ENCODE results near the gene EEF1AKMT3. TPM values are rescaled to one million over a fixed set of nuclear protein-coding genes. Genes with fewer than 3 reads are reported as not detected.
"Not testable (repeated sequence)": the region's sequence is repeated elsewhere in the genome, so short reads cannot be mapped to it uniquely, and the experiment has no call there.

The EEF1AKMT3 gene
- total RNA-seq, 2 experiments from 2014 or later, result 3.8 to 4.1 TPM

DNA sequence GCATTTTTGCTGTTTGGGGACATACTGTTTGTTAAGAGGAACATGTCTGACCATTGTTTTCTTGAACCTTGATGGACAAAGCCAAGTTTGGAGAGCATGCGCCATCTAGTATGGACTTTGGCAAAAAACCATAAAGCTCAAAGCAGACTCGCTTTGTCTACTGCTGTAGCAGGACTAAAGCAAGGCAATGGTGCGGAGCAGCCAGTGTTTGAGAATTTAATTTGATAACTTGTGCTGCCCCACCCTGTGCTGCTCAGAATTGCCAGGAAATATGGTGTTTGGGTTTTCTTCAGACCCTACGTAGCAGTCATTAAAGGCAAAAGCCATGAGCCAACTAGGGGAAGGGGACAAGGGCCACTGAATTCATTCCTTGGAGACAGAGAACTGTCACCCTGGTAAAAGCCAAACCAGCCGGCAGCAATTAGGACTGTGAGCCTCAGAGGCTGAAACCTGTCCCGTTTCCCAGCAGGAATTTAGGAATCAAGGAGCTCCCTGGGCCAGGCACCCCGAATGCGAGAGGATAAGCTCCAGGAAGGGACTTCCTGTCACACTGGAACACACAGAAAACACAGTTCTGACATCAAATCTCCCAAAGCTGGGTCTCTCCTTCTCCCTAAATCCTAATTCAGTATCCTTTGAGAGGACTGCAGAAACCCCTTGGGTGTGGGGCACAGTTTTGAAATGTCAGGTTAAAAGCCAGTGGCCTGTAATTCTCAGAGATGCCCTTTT lies 45.0 kb downstream of the EEF1AKMT3 start:
- Mint-ChIP-seq H3K4me1 (no peaks in the 10 kb centered on the region), H3K4me3 (no peak overlapping the region), H3K27me3 (no peaks in the 10 kb centered on the region), H3K9me3 (no peaks in the 10 kb centered on the region), H3K27ac (no peak overlapping the region), H3K36me3 (peaks cover 7% of the 10 kb centered on the region)
- DNase-seq (no peak), ATAC-seq (ENCODE audit: low read depth) (no peak)
- POLR2A ChIA-PET, result no interaction called here

DNA sequence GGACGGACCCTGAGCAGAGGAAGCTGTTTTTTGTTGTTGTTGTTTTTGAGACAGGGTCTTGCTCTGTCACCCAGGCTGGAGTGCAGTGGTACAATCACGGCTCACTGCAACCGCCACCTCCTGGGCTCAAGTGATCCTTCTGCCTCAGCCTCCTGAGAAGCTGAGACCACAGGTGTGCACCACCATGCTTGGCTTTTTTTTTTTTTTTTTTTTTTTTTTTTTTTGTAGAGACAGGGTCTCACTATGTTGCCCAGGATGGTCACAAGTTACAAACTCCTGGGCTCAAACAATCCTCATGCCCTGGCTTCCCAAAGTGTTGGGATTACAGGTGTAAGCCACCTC lies 45.5 kb downstream of the EEF1AKMT3 start:
- POLR2A ChIA-PET, result interaction anchor here (1.1 kb wide), 1 partner anchor 348 kb away, joined by 3 read pairs; no protein-coding TSS in a partner anchor
- not testable (repeated sequence) for H3K27me3 Mint-ChIP-seq; DNase-seq; H3K27ac Mint-ChIP-seq; ATAC-seq (ENCODE audit: low read depth); H3K36me3 Mint-ChIP-seq; H3K4me3 Mint-ChIP-seq; H3K9me3 Mint-ChIP-seq; H3K4me1 Mint-ChIP-seq

DNA sequence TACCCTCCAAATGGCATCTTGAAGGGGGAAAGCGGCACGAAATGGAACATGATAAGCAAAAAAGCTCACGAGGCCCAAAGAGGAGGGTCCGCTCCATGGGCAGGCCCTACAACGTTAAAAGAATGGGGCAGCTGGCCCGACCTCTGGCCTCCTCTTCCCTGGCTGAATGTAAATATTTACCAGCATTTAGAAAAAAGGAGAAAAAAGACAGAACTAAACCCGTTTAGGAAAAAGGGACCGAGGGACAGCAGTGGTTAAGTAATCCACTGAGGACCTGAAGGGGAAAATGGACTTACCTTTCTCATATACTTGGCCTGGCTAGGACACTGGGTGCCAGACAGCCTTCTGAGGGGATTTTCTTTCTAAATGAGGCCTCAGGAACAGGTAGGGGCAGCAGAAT lies 47.7 kb downstream of the EEF1AKMT3 start:
- H3K27ac Mint-ChIP-seq; POLR2A ChIA-PET; ATAC-seq (ENCODE audit: low read depth); H3K4me1 Mint-ChIP-seq; H3K9me3 Mint-ChIP-seq; DNase-seq; H3K27me3 Mint-ChIP-seq; H3K4me3 Mint-ChIP-seq: not testable (repeated sequence)
- peaks cover 13% of the 10 kb centered on the region for H3K36me3 Mint-ChIP-seq

DNA sequence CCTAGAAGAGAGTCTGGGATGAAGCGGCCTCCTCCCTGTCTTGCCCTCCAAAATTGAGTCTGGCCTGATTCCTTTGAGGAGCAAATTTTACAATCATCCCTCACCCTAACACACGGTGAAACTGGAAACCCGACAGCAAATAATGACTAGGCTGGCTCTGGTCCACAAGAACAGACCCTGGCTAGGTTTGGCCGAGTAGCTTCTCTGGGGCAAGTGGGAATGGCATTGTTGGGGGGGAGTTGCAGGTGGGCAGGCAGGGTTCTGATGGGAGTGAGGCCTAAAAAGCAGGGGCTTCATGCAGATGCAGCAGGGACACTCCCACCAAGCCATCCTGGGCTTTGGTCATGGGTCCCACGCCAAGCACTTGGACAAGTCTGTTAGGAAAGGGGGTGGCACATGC lies 48.6 kb downstream of the EEF1AKMT3 start:
- ATAC-seq (ENCODE audit: low read depth); H3K4me1 Mint-ChIP-seq; H3K27ac Mint-ChIP-seq; H3K27me3 Mint-ChIP-seq; POLR2A ChIA-PET; H3K9me3 Mint-ChIP-seq; DNase-seq; H3K4me3 Mint-ChIP-seq: not testable (repeated sequence)
- peaks cover 17% of the 10 kb centered on the region for H3K36me3 Mint-ChIP-seq

DNA sequence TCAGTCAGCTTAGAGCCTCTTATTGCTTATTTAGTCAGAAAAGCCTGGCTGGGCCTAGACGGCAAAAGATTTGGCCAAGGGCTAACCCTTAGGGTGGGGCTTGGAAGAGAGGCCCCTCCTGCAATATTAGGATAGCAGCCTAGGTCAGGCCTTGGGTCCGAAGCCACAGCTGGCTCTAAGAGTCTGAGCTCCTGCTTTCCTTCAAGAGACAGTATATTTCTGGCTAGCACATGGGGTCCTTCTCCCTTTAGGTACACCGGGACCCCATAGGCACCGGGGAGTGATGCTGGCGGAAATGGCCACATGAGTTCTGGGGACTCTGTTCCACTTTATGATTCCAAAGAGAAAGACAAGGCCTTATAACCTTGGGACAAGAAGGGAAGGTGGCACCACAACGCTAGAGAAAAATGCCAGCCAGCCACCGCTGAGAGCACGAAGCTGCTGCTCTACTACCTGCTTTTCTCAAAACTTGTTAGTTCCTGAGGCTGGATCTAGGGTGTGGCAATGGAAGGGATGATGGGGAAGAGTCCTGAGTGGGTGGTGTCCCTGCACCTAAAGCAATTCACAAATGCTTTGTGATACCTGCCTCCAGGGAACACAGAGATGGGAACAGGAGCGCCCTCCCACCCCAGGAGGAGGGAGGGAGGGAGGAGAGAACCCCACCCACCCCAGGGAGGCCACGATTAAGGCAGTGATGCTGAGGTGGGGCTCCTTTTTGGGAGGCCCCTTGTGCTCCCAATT lies 49.2 kb downstream of the EEF1AKMT3 start:
- Mint-ChIP-seq H3K4me3 (no peak overlapping the region), H3K4me1 (no peaks in the 10 kb centered on the region), H3K9me3 (no peaks in the 10 kb centered on the region), H3K27me3 (no peaks in the 10 kb centered on the region), H3K27ac (peak overlapping the region; percentile 42), H3K36me3 (peaks cover 17% of the 10 kb centered on the region)
- POLR2A ChIA-PET, result no interaction called here
- DNase-seq (no peak), ATAC-seq (ENCODE audit: low read depth) (no peak)

DNA sequence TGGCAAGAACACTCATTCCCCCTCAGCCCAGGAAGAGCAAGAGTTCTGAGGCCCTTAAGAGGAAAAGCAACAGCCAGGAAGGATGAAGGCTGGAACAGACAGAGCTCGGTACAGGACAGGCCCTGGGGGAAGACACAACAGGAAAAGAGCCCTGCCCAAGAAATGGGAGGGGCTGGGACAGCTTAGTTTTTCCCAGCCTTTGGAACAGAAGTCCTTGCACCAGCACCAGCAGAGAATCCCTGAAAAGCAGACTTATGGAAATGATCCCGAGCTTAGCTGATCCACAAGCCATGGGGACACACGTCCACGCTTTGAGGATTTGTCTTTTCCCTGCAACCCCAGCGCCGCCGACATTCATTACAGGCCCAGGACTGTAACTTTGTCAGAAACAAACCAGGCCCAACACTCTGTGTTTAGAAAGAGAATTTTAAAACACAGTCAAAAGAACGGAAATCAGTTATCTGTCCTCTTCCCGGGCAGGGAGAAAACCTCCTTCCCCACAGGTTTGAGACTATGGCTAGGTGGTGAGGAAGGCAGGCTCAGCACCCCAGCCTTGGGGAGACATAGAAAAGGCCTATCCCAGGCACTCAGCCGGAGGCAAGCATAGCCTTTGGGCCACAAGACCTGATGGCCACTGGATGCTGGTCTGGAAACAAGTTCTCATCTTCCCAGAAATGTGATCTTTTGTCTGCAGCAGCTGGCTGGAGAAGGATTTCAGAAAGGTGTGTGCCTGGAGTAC lies 50.1 kb downstream of the EEF1AKMT3 start:
- ATAC-seq (ENCODE audit: low read depth) (no peak), DNase-seq (no peak)
- Mint-ChIP-seq H3K27me3 (no peaks in the 10 kb centered on the region), H3K9me3 (no peaks in the 10 kb centered on the region), H3K4me3 (no peak overlapping the region), H3K36me3 (peaks cover 17% of the 10 kb centered on the region), H3K27ac (no peak overlapping the region), H3K4me1 (no peaks in the 10 kb centered on the region)
- POLR2A ChIA-PET, result no interaction called here

DNA sequence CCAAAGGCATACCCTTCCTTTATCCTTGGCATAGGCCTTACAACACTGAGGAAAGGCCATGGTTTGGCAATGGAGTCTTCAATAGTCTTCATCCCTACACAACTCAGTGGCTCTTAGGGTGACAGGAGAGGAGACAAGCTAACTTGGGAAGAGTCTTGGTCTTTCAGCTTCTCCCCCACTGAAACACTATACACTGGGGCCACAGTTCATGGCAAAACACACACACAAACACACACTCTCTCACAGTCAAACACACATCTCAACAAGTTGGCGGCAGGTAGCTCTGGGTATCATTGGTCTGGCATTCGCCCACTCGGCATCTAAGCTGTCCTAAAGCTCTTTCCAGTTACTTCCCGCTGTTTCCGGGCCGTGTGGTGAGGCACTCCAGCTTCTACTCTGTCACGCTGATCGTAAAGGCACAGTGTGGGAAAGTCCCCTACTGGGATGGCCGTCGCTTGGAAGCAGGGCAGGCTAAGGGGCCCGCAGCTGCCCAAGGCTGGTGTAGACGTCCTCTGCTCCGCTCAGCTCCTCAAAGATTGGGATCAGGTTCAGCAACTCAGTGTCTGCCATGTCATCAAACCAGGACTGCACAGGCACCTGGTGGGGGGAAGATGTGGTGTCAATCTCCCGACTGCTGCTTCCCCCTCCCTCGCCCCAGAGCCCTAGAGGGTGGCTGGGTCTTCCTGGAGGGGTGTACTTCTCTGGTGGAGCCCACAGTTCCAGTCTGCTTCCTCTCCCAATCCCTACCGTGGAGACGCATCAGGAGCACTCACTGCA lies 50.9 kb downstream of the EEF1AKMT3 start:
- no peak for ATAC-seq (ENCODE audit: low read depth)
- POLR2A ChIA-PET, result interaction anchor here (1.3 kb wide), 1 partner anchor 73 kb away, joined by 3 read pairs; no protein-coding TSS in a partner anchor
- Mint-ChIP-seq H3K4me1 (no peaks in the 10 kb centered on the region), H3K27ac (no peak overlapping the region), H3K4me3 (no peak overlapping the region), H3K27me3 (no peaks in the 10 kb centered on the region), H3K36me3 (peaks cover 17% of the 10 kb centered on the region), H3K9me3 (no peaks in the 10 kb centered on the region)
- DNase-seq, result no peak

DNA sequence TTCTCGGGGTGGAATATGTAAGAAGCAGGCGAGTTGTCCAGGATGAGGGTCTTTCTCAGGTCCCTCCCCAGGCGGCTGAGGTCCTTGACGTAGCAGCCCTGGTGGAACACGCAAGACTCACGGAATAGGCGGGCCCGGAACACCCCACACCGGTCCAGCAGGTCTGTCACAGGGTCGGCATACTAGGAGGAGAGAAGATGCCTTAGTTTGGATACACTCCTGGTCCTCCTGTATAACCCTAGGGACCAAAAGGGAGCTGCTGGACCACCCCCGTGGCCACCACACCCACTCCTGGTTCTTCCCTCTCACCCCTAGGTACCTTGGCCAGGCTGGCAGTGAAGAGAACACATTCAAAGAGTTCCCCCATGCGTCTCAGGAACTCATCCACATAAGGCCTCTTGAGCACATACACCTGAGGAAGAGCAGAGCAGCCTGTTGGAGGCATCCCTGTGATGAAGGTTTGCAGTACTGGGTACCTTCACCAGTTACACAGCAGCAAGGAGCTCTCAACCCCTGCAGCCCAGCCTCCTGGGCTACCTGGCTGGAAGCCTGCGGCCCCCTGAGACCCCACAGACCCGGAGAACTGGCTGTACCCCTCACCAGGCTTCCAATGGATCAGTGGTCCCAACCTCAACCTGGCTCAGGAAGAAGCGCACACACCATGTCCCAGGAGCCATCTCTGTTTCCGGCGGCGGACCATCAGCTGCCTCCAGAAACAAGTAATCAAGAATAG lies 51.7 kb downstream of the EEF1AKMT3 start:
- DNase-seq (no peak), ATAC-seq (ENCODE audit: low read depth) (no peak)
- Mint-ChIP-seq H3K4me3 (no peak overlapping the region), H3K9me3 (no peaks in the 10 kb centered on the region), H3K36me3 (peaks cover 10% of the 10 kb centered on the region), H3K4me1 (no peaks in the 10 kb centered on the region), H3K27me3 (no peaks in the 10 kb centered on the region), H3K27ac (no peak overlapping the region)
- POLR2A ChIA-PET, result interaction anchor here (1.3 kb wide), 1 partner anchor 73 kb away, joined by 3 read pairs; no protein-coding TSS in a partner anchor

DNA sequence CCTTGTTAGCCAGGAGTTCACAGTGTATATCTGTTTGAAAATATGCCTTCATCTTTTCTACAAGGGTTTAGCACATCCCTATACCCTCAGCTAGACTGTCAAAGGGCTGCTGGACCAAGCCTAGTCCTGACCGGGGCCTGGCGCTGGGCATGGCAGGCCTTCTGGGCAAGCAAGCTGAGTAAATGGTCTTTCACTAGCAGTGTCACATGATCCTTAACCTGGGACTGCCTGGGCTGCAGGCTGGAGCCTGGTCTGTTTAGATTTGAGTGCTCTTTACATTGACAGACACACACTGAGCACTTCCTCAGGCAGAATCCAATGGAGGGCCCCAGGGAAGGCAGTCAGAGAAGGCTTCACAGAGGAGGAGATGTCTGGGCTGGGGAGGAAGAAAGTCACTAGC lies 53.0 kb downstream of the EEF1AKMT3 start:
- POLR2A ChIA-PET, result no interaction called here
- H3K36me3 Mint-ChIP-seq, result peaks cover 12% of the 10 kb centered on the region
- no peaks in the 10 kb centered on the region for H3K9me3 Mint-ChIP-seq
- H3K27me3 Mint-ChIP-seq, result no peaks in the 10 kb centered on the region
- DNase-seq (no peak), ATAC-seq (ENCODE audit: low read depth) (no peak)
- H3K4me1 Mint-ChIP-seq, result peaks cover 2% of the 10 kb centered on the region
- H3K4me3 Mint-ChIP-seq, result no peak overlapping the region
- H3K27ac Mint-ChIP-seq, result no peak overlapping the region

DNA sequence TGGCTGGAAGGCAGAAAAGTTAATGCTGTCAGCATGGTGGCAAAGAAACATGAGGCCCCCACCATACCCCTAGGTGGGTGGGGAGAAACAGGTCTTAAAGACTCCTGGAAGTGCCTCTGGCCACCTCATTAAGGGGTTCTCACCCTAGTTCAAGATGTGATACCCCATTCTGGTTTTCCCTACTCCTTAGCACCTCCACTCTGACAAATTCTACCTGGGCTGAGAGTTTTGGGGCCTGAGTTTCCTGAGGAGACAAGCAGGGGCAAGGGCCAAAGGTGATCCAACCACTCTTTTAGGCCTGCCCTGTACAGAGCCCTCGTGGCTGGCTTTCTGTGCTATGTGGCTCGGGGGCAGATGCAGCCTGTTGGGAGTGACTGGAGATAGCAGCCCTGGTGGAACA lies 54.0 kb downstream of the EEF1AKMT3 start:
- H3K9me3 Mint-ChIP-seq, result no peaks in the 10 kb centered on the region
- ATAC-seq (ENCODE audit: low read depth) (no peak), DNase-seq (no peak)
- H3K27ac Mint-ChIP-seq, result no peak overlapping the region
- peaks cover 12% of the 10 kb centered on the region for H3K36me3 Mint-ChIP-seq
- H3K27me3 Mint-ChIP-seq, result no peaks in the 10 kb centered on the region
- H3K4me3 Mint-ChIP-seq, result no peak overlapping the region
- peaks cover 3% of the 10 kb centered on the region for H3K4me1 Mint-ChIP-seq
- POLR2A ChIA-PET, result interaction anchor here (0.5 kb wide), 1 partner anchor 36 kb away, joined by 6 read pairs; no protein-coding TSS in a partner anchor

DNA sequence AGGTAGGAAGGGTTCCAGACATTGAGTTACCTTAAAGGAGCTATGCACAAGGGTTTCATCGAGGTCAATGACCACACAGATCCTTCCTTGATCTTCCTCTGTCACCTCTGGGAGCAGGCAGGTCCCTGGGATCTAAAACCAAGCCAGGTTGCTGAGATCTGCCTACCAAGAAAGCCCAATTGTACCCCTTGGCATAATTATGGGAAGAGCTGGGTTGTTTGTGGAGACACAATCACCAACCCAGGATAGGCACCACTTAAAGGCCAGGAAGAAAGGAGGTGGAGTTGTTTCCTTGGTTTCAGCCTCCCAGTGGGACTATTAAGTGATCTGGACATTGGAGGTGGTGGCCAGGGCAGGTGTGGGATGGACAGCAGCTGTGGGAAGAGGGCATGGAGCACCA lies 54.6 kb downstream of the EEF1AKMT3 start:
- DNase-seq (no peak), ATAC-seq (ENCODE audit: low read depth) (no peak)
- Mint-ChIP-seq H3K4me3 (no peak overlapping the region), H3K27me3 (no peaks in the 10 kb centered on the region), H3K36me3 (peaks cover 12% of the 10 kb centered on the region), H3K27ac (no peak overlapping the region), H3K4me1 (peaks cover 7% of the 10 kb centered on the region), H3K9me3 (no peaks in the 10 kb centered on the region)
- POLR2A ChIA-PET, result no interaction called here

DNA sequence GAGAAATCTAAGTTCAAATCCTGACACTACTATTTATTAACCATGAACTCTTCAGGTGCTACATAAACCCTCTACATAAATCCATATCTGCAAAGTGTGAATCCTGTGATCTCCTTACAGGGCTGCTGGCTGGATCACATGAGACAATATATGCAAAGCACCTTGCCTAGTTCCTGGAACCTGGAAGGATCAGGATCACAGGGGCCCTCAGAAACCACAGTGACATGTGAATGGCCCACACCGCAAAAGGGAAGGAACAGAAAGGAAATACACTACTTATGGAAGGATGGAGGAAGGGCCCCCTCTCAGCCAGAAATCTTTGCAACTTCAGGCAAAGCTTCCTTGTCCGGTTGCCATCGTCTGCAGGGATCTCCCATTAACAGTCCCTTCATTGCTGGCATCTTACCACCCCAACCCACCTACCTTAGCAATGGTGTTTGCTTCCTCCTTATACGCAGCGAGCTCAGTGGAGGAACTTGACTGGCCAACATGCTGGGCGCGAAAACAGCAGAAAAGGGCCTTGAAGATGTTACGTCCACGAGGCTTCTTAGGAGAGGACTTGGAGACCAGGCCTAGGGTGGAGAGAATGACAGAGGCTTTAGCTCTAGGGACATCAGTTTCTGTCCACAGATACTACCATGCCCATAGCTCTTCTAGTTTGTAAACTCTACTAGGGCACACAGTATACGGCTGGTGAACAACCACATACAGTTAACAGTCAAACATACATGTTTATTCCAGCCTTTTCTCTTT lies 56.8 kb downstream of the EEF1AKMT3 start:
- H3K27ac Mint-ChIP-seq, result no peak overlapping the region
- ATAC-seq (ENCODE audit: low read depth) (no peak), DNase-seq (no peak)
- POLR2A ChIA-PET, result no interaction called here
- peaks cover 22% of the 10 kb centered on the region for H3K4me1 Mint-ChIP-seq
- H3K36me3 Mint-ChIP-seq, result peaks cover 7% of the 10 kb centered on the region
- no peaks in the 10 kb centered on the region for H3K9me3 Mint-ChIP-seq
- H3K27me3 Mint-ChIP-seq, result no peaks in the 10 kb centered on the region
- no peak overlapping the region for H3K4me3 Mint-ChIP-seq
